GM18907 (cell line): Measurements from ENCODE around the gene SCYGR1.
"Not testable (repeated sequence)": the region's sequence is repeated elsewhere in the genome, so short reads cannot be mapped to it uniquely, and the experiment has no call there.

Experiments
- ATAC-seq: cut with Tn5 transposase; IDR thresholded peaks from one replicate; pipeline ENCODE4 v1.9.1; 2021; ENCODE audit warnings: mild to moderate bottlenecking, moderate library complexity; ENCODE audit not compliant: unreplicated experiment

Gene SCYGR1

DNA sequence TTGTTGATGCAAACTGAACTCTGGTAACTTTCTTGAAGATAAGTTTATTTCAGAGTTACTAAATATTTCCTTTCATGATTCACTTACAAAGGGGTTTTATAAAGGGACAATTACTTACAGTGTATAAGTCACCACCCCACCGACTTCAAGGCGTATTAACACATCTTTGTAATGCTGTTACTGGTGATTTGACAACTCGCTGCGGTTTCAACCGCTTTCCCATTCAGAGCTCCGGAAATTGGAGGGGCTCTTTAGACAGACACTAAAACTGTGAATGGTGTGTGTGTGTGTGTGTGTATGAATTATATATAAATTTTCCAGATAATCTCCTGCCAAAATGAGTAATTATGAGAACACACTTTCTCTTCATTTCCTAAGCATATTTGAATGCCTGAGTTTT, 13.6 kb downstream of the SCYGR1 start:
- ATAC-seq = no peak

DNA sequence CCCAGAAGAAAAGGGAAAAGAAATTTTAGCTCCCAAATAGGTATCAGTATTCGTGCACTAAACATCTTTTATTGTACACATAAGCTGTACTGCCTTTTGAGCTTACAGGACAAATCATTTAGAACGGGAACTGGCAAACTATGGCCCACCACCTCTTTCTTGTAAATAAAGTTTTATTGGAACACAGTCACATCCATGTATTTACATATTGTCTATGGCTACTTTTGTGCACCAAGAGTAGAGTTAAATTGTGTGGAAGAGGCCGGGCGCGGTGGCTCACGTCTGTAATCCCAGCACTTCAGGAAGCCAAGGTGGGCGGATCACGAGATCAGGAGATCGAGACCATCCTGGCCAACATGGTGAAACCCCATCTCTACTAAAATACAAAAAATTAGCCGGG, 14.4 kb downstream of the SCYGR1 start:
- ATAC-seq = no peak

DNA sequence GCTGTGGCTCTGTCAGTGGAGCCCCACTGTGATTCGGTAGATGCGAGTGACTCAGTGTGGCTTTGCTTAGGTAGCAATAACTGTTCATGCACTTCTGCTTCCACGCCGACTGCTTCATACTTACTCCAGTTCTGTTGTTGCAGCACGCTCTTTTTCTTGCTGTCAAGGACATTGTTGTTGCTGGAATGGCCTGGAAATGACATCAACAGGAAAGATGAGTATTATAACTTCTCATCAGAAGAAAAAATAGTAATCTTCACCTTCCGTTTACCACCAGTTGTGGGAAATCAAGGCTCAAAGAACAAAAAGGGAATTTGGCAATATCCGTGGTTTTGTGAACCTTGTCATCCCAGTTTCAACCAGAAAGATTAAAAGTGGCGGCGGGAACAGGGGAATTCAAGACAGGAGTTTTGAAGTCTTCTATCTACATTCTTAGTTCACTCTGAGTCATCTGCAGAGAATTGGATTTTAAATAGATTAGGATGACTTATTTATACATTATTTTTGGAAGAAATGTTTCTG, 16.9 kb downstream of the SCYGR1 start:
- no peak for ATAC-seq

DNA sequence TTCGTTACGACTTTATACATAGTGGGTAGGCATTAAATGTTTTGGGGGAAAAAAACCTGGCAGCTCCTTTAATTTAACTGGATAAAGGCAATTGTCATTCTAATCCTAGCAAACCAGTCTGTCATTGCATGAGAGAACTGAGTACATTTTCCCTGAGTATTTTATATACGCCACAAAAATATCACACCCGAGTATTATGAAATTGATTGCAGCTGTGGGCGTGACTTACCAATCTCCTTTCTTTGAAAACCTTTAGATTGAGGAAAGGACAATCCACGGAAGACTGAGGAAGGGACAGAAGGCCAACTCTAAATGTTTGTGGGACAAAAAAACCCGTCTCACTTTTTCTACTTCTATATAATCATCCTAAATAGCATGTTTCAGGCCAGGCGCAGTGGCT, 17.7 kb downstream of the SCYGR1 start:
- ATAC-seq = no peak

DNA sequence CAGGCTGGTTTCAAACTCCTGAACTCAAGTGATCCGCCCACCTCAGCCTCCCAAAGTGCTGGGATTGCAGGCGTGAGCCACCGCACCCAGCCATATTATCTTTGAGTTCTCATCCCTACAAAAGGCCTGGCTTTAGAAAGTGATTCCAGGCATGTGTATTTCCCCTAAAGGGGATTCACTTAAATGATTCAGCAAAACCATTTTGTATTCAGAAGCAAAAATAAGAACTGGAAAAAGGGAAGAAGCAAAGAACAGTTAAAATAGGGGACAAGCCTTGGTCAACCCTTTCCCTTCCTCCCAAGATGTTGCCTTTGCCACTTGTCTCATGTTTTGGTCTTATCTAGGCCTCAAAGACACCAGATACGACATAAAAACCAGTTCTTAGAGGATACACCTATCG, 19.2 kb downstream of the SCYGR1 start:
- no peak for ATAC-seq

DNA sequence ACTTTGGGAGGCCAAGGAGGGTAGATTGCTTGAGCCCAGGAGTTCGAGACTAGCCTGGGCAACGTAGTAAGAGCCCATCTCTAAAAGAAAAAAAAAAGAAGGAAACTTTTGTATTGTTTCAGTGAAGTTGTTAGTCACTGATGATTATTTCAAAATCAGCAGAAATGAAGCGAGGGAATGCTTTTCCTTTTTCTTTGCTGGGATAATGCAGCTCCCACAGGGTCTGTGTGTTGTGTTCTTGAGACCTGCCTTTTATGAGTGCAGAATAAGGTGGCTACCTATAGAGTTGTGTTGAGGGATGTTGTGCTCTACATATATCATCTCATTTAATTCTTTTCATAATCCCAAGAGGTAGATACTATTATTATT, 20.3 kb downstream of the SCYGR1 start:
- ATAC-seq = no peak

DNA sequence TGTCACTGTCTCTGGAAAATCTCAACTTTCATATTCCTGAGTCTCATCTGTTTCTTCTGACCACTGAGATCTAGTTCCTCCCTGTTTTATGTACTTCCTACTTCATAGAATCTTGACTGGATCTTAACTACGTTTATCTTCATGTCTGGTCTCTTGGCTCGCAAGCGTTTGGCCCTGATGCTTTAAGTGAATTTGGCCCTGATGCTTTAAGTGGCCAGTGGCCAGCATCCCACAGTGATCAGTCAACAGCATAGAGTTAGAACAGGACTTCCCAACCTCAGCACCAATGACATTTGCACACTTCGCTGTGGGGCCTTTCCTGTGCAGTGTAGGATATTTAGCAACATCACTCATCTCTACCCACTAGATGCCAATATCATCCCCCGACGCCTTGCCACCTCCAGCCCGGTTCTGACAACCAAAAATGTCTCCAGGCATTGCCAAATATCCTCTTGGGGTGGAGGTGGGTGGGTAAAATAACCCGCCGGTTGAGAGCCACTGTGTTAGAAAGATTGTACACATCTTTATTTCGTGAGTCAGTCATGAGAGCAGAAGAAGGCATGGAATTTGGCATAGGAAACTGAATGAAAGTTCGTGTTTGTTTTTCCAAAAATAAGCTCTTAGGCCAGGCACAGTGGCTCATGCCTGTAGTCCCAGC, 20.9 kb downstream of the SCYGR1 start:
- no peak for ATAC-seq

DNA sequence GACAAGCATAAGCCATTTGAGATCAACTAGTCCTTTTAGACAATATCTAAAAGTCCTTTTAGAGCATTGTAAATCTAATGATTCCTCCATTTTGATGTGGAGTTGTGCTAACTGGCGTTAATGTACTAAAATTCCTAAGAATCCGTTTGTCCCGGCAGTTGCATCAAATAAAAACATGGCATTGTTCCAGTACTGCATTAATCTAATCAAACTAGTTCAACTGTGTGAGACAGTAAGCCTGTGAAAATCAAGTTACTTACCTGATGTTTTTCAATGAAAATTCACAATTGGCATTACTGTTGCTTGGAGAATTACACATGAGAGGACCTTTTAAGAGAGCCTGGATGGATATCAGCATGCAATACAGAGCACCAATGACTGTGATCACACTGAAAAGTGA, 21.9 kb downstream of the SCYGR1 start:
- no peak for ATAC-seq

DNA sequence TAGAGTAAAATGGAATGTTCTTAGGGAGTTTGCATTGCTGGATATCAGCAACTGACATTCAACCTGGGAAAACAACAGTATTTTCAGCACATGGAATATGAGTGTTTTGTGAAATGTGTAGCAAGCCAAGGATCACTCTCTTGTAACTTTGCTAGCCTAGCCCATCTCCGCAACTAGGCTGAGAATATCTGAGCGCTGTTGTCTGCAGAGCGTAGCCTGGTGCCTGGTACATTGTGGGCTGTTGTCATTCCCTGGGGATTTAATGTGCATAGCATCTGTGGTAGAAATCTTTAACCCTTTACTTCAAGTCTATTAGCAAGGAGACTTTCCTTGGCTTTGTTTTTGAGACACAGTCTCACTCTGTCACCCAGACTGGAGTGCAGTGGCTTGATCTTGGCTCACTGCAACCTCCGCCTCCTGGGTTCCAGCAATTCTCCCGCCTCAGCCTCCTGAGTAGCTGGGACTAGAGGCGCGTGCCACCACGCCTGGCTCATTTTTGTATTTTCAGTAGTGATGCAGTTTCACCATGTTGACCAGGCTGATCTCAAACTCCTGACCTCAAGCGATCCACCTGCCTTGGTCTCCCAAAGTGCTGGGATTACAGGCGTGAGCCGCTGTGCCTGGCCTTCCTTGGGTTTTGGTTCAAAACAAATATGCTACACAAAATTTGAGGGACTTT, 23.0 kb downstream of the SCYGR1 start:
- ATAC-seq = not testable (repeated sequence)

DNA sequence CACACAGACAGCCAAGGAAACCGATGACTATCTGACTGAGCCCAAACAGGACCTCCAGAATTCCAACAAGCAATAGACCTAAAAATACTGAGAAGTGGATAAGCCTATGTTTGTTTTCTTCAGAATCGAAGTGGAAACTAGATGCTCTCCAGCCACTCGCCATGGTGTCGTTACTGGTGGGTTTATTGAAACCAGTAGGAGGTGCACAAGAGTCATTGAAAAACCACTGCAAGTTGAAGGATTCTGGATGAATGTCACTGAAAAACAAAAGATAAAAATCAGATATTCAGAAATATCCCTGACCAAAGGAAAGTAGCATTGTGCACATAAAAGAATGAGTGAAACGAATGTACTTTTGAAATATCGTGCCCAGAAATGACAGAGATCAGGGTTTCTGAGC, 24.0 kb downstream of the SCYGR1 start:
- no peak for ATAC-seq

DNA sequence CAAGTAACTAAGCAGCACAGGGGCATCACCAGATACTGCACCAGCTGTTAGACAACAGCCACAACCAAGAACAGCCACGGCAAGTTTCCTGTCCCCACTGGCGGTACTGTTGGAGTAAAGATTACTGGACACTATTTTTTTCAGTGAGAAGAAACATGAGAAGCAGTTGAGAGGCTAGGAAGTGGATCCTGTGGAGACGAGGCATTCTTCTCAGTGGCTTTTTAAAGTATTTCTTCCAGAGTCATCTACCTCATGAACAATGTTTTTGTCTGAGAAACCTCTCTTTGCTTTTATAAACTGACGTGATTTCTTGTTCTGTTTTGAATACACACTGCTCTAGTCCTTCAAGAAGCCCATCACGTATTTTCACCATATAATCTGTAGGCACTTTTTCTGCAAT, 27.4 kb downstream of the SCYGR1 start:
- no peak for ATAC-seq

DNA sequence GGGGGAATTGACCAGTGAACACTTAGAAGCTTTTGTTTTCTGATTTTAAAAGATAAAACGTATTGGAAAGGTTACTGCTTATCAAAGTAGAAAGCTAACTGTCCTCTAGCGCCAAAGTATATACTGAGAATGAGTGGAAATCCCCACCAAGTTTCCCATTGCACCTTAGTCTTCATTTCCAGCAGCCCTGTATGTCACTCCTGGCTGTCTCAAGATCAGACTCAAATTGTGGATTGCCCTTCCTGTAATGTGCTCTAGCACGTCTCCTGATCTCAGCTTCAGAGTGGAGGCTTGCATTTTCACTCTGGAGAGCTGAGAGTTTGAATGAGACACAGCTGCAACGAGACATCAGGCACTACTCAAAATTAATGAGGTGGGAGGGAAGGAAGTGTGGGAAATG, 36.1 kb downstream of the SCYGR1 start:
- peak; percentile 86 for ATAC-seq

DNA sequence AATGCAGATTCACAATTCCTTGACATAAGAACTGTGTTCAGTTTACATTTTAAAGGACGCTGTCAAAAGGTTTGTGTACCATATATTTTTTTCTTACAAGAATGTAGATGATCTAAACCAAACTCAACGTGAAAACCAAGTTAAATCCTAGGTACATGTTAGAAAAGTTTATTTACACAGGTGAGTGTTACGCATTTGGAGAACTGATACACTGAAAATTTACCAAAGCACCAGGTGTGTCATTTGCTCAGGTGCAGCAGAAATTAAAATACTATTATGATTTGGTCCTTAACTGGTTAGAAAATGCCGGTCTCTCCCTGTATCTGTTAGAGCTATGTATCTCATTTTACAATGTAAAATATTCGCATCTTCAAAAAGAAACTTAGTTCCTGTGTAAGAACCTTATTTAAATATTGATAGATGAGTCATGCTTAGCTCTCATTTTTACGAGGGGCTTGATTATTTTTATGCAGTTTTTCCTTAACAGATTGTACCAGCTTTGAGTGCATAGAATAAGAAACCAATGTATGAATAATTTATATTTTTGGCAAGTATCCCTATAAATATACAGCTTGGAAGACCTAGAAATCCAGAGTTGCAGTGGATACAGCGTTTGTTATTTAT, 37.6 kb downstream of the SCYGR1 start:
- ATAC-seq = no peak

DNA sequence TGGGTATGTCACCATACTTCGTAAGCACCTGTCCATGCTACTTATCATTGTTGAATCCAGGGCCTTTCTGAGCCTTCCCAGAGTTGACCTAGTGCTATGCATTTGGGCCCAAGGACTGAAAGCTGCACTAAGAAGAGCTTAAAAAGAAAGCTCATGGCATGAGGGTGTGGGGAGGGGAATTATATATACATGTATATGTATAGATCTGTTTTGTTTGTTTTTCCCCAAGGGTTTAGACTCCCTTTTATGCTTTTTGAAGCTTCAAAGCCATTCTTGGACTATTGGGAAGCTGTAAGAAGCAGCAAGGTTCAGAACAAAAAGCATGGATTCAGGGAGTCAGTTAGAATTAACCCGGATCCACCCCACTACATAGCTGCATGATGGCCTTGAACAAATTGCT, 39.4 kb downstream of the SCYGR1 start:
- no peak for ATAC-seq

DNA sequence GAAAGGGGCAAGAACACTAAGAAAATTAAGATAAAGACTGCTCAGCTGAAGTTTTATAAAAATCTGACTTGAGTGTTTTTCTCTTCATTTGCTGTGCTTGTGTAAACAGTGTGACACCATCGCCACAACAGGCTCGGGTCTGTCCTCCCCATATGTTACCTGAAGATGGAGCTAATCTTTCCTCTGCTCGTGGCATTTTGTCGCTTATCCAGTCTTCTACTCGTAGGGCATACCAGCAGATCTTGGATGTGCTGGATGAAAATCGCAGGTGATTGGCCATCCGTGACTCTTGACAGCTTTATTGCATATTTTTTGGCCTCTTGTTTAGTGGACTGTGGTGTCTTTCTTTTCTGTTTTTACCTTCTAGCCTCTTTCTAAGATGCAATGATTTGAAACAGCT, 40.6 kb downstream of the SCYGR1 start:
- no peak for ATAC-seq

DNA sequence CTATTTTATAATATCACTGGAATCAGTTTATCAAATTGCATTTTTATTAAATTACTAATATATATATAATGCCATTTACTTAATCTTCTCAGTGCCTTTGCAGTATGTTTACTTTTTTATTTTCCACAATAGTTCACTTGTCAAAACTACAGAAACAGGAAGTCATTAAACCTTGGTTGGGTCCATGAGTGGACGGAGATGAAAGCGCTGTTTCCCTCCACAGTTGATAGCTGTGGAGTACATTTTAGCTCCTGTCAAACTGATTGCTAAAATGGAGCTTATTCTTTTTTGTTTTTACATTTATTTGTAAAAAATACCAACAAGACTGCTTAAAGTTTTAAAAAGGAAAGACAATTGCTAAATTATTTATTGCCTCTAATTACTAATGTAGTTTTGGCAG, 43.5 kb downstream of the SCYGR1 start:
- ATAC-seq = no peak

DNA sequence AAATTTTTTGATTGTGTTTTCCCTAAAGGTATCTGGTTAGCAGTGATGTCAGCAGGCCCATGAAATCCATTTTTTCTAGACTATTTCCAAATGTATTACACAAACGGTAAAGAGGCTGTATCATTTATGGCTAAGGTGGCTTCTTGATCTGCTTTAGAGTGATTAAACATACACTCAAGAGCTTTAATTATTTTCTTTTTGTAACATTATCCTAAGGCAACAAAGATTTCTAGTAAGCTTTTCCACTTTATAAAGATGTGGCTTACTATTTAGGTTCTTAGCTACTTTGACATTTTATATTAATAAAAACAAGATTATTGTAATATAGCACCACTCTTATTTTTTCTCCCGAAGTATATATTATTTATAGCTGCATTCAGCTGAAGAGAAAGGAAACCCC, 46.2 kb downstream of the SCYGR1 start:
- ATAC-seq = no peak

DNA sequence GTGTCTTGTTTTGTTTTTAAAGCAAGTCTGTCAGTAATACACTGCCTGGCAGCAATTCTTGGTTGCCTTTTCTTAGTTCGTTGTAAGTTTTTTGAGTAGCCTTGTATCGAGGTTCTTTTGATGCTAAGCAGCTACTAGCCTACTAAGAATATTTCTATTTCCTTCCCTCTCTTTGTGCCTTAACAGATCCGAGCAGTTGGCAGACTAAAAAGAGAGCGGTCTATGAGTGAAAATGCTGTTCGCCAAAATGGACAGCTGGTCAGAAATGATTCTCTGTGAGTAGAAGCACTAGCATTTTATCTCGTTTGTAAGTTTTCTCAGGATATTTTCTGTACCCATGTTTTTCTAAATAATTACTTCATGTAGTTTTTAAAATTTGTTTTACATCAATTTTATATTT, 47.6 kb downstream of the SCYGR1 start:
- no peak for ATAC-seq

DNA sequence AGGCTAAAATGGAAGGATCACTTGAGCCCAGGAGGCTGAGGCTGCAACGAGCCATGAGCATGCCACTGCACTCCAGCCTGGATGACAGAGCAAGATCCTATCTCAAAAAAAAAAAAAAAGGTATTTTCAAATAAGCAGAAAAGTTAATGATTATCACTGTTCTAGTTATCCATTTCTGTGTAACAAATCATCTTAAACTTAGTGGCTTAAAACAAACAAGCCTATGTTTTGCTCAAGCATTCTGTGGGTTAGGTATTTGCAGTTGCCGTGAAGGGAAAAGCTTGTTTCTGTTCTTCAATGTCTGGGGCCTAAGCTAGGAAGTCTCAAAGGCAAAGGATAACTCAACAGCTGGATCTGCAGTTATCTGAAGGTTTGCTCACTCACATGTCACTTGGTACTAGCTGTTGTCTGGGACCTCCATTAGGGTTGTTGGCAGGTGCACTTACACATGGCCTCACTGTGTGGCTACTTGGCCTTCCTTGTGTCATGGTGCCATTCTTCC, 48.6 kb downstream of the SCYGR1 start:
- ATAC-seq = peak; percentile 53
